Measurements from ENCODE around the gene KRT72. TPM values are rescaled to one million over a fixed set of nuclear protein-coding genes. Genes with fewer than 3 reads are reported as not detected.

Gene KRT72
- total RNA-seq: not detected in 2 replicates

GRCh38 chr12:52600941-52601481 is at the start of gene KRT72:
Gene KRT72 (minus strand): TSS chr12:52601463. CDS start chr12:52601452, 11 bp downstream.

GRCh38 chr12:52618216-52618615 is 17.0 kb upstream of the KRT72 start, which contains the start of gene KRT73:
Gene KRT73 (minus strand): TSS chr12:52618559. CDS start chr12:52618524, 35 bp downstream.

GRCh38 chr12:52573743-52574142 is 27.5 kb downstream of the KRT72 start, which contains the start of gene KRT74:
Gene KRT74 (minus strand): TSS chr12:52573843. CDS start chr12:52573777, 66 bp downstream.

GRCh38 chr12:52552681-52553195 is 48.5 kb downstream of the KRT72 start, which contains the start of gene KRT71:
Gene KRT71 (minus strand): TSS chr12:52553145. CDS start chr12:52553077, 68 bp downstream.

Other genes starting within 250 kb of the KRT72 start
- not detected in 2 replicates for gene KRT85, start 234.0 kb downstream of the KRT72 start, total RNA-seq
- not detected in 2 replicates for gene KRT84, start 215.8 kb downstream of the KRT72 start, total RNA-seq
- gene KRT82, start 195.1 kb downstream of the KRT72 start, total RNA-seq: not detected in 2 replicates
- gene KRT75, start 167.1 kb downstream of the KRT72 start, total RNA-seq: not detected in 2 replicates
- gene KRT6B, start 149.3 kb downstream of the KRT72 start, total RNA-seq: not detected in 2 replicates
- gene KRT6C, start 127.7 kb downstream of the KRT72 start, total RNA-seq: not detected in 2 replicates
- under 0.01 TPM in 1 of 2 replicates, not detected in the other for gene KRT6A, start 108.2 kb downstream of the KRT72 start, total RNA-seq
- 0.50 and 6.7 TPM in 2 replicates for gene KRT5, start 81.1 kb downstream of the KRT72 start, total RNA-seq
- not detected in 2 replicates for gene KRT71, start 48.3 kb downstream of the KRT72 start, total RNA-seq
- not detected in 2 replicates for gene KRT74, start 27.6 kb downstream of the KRT72 start, total RNA-seq
- gene KRT73, start 17.1 kb upstream of the KRT72 start, total RNA-seq: not detected in 2 replicates
- not detected in 2 replicates for gene KRT2, start 50.7 kb upstream of the KRT72 start, total RNA-seq
- not detected in 2 replicates for gene KRT1, start 78.9 kb upstream of the KRT72 start, total RNA-seq
- not detected in 2 replicates for gene KRT77, start 102.1 kb upstream of the KRT72 start, total RNA-seq
- not detected in 2 replicates for gene KRT76, start 175.9 kb upstream of the KRT72 start, total RNA-seq
- gene KRT3, start 194.7 kb upstream of the KRT72 start, total RNA-seq: not detected in 2 replicates
- gene KRT4, start 212.7 kb upstream of the KRT72 start, total RNA-seq: not detected in 2 replicates
- not detected in 2 replicates for gene KRT79, start 232.8 kb upstream of the KRT72 start, total RNA-seq
- not detected in 2 replicates for gene KRT78, start 247.5 kb upstream of the KRT72 start, total RNA-seq

All from smooth muscle cell of trachea (primary cell).